ENCODE data around the gene MYO1E.

Gene MYO1E

GRCh38 chr15:59205839-59206622 is 166.6 kb downstream of the MYO1E start:
- H3K27me3 ChIP-seq (ENCODE audit: control insufficient read depth in 1 of 2, insufficient read depth in 2 of 2, low read length in 2 of 2) = no peaks in the 10 kb centered on the region
- no peak overlapping the region for H3K9ac ChIP-seq (ENCODE audit: low read depth in 1 of 2, low read length in 2 of 2)
- H3K9me3 ChIP-seq (ENCODE audit: control insufficient read depth in 1 of 2, low read length in 2 of 2) = no peaks in the 10 kb centered on the region
- peaks cover 29 to 82% of the 10 kb centered on the region in 2 donors for H3K36me3 ChIP-seq (ENCODE audit: control insufficient read depth in 1 of 2, insufficient read depth in 2 of 2, low read length in 2 of 2)
- no peaks in the 10 kb centered on the region for H3K4me1 ChIP-seq (ENCODE audit: control insufficient read depth in 1 of 2, insufficient read depth in 2 of 2, low read length in 2 of 2)
- H3K27ac ChIP-seq (ENCODE audit: low read depth, low read length) = no peak overlapping the region
- H3K4me3 ChIP-seq (ENCODE audit: low read depth in 1 of 2, low read length in 2 of 2) = no peak overlapping the region

- Histone ChIP-seq H3K9me3 (ENCODE audit: control insufficient read depth in 1 of 2, low read length in 2 of 2) (no peaks in the 10 kb centered on the region), H3K9ac (ENCODE audit: low read depth in 1 of 2, low read length in 2 of 2) (no peak overlapping the region), H3K27ac (ENCODE audit: low read depth, low read length) (no peak overlapping the region), H3K36me3 (ENCODE audit: control insufficient read depth in 1 of 2, insufficient read depth in 2 of 2, low read length in 2 of 2) (peaks cover 27 to 74% of the 10 kb centered on the region in 2 donors), H3K4me1 (ENCODE audit: control insufficient read depth in 1 of 2, insufficient read depth in 2 of 2, low read length in 2 of 2) (no peaks in the 10 kb centered on the region), H3K4me3 (ENCODE audit: low read depth in 1 of 2, low read length in 2 of 2) (no peak overlapping the region), H3K27me3 (ENCODE audit: control insufficient read depth in 1 of 2, insufficient read depth in 2 of 2, low read length in 2 of 2) (no peaks in the 10 kb centered on the region)
Observed at GRCh38 chr15:59203657-59204056, 169.0 kb downstream of the MYO1E start.

GRCh38 chr15:59203008-59203407 is 169.7 kb downstream of the MYO1E start:
- Histone ChIP-seq H3K27ac (ENCODE audit: low read depth, low read length) (no peak overlapping the region), H3K4me3 (ENCODE audit: low read depth in 1 of 2, low read length in 2 of 2) (no peak overlapping the region), H3K9ac (ENCODE audit: low read depth in 1 of 2, low read length in 2 of 2) (no peak overlapping the region)

GRCh38 chr15:59200560-59200959 is 172.1 kb downstream of the MYO1E start:
- Histone ChIP-seq H3K9me3 (ENCODE audit: control insufficient read depth in 1 of 2, low read length in 2 of 2) (no peaks in the 10 kb centered on the region), H3K9ac (ENCODE audit: low read depth in 1 of 2, low read length in 2 of 2) (no peak overlapping the region), H3K27ac (ENCODE audit: low read depth, low read length) (no peak overlapping the region), H3K4me1 (ENCODE audit: control insufficient read depth in 1 of 2, insufficient read depth in 2 of 2, low read length in 2 of 2) (no peaks in the 10 kb centered on the region), H3K4me3 (ENCODE audit: low read depth in 1 of 2, low read length in 2 of 2) (no peak overlapping the region), H3K27me3 (ENCODE audit: control insufficient read depth in 1 of 2, insufficient read depth in 2 of 2, low read length in 2 of 2) (no peaks in the 10 kb centered on the region), H3K36me3 (ENCODE audit: control insufficient read depth in 1 of 2, insufficient read depth in 2 of 2, low read length in 2 of 2) (peaks cover 14 to 63% of the 10 kb centered on the region in 2 donors)

More at GRCh38 chr15:59203008-59203407, 169.7 kb downstream of the MYO1E start:
- peaks cover 24 to 70% of the 10 kb centered on the region in 2 donors for H3K36me3 ChIP-seq (ENCODE audit: control insufficient read depth in 1 of 2, insufficient read depth in 2 of 2, low read length in 2 of 2)
- no peaks in the 10 kb centered on the region for H3K9me3 ChIP-seq (ENCODE audit: control insufficient read depth in 1 of 2, low read length in 2 of 2)
- no peaks in the 10 kb centered on the region for H3K4me1 ChIP-seq (ENCODE audit: control insufficient read depth in 1 of 2, insufficient read depth in 2 of 2, low read length in 2 of 2)
- H3K27me3 ChIP-seq (ENCODE audit: control insufficient read depth in 1 of 2, insufficient read depth in 2 of 2, low read length in 2 of 2) = no peaks in the 10 kb centered on the region

GRCh38 chr15:59199626-59200465 is 172.8 kb downstream of the MYO1E start:
- Histone ChIP-seq H3K36me3 (ENCODE audit: control insufficient read depth in 1 of 2, insufficient read depth in 2 of 2, low read length in 2 of 2) (peaks cover 14 to 63% of the 10 kb centered on the region in 2 donors), H3K27me3 (ENCODE audit: control insufficient read depth in 1 of 2, insufficient read depth in 2 of 2, low read length in 2 of 2) (no peaks in the 10 kb centered on the region), H3K9ac (ENCODE audit: low read depth in 1 of 2, low read length in 2 of 2) (no peak overlapping the region), H3K4me1 (ENCODE audit: control insufficient read depth in 1 of 2, insufficient read depth in 2 of 2, low read length in 2 of 2) (no peaks in the 10 kb centered on the region), H3K27ac (ENCODE audit: low read depth, low read length) (no peak overlapping the region), H3K9me3 (ENCODE audit: control insufficient read depth in 1 of 2, low read length in 2 of 2) (no peaks in the 10 kb centered on the region), H3K4me3 (ENCODE audit: low read depth in 1 of 2, low read length in 2 of 2) (no peak overlapping the region)

GRCh38 chr15:59197454-59197853 is 175.2 kb downstream of the MYO1E start:
- H3K27ac ChIP-seq (ENCODE audit: low read depth, low read length) = no peak overlapping the region
- no peaks in the 10 kb centered on the region for H3K9me3 ChIP-seq (ENCODE audit: control insufficient read depth in 1 of 2, low read length in 2 of 2)
- peaks cover 10 to 64% of the 10 kb centered on the region in 2 donors for H3K36me3 ChIP-seq (ENCODE audit: control insufficient read depth in 1 of 2, insufficient read depth in 2 of 2, low read length in 2 of 2)
- no peaks in the 10 kb centered on the region for H3K27me3 ChIP-seq (ENCODE audit: control insufficient read depth in 1 of 2, insufficient read depth in 2 of 2, low read length in 2 of 2)
- no peaks in the 10 kb centered on the region for H3K4me1 ChIP-seq (ENCODE audit: control insufficient read depth in 1 of 2, insufficient read depth in 2 of 2, low read length in 2 of 2)
- no peak overlapping the region for H3K9ac ChIP-seq (ENCODE audit: low read depth in 1 of 2, low read length in 2 of 2)
- no peak overlapping the region for H3K4me3 ChIP-seq (ENCODE audit: low read depth in 1 of 2, low read length in 2 of 2)

- no peak overlapping the region for H3K4me3 ChIP-seq (ENCODE audit: low read depth in 1 of 2, low read length in 2 of 2)
- H3K27me3 ChIP-seq (ENCODE audit: control insufficient read depth in 1 of 2, insufficient read depth in 2 of 2, low read length in 2 of 2) = no peaks in the 10 kb centered on the region
- H3K27ac ChIP-seq (ENCODE audit: low read depth, low read length) = no peak overlapping the region
- no peaks in the 10 kb centered on the region for H3K4me1 ChIP-seq (ENCODE audit: control insufficient read depth in 1 of 2, insufficient read depth in 2 of 2, low read length in 2 of 2)
- no peak overlapping the region for H3K9ac ChIP-seq (ENCODE audit: low read depth in 1 of 2, low read length in 2 of 2)
- H3K36me3 ChIP-seq (ENCODE audit: control insufficient read depth in 1 of 2, insufficient read depth in 2 of 2, low read length in 2 of 2) = peaks cover 10 to 63% of the 10 kb centered on the region in 2 donors
- no peaks in the 10 kb centered on the region for H3K9me3 ChIP-seq (ENCODE audit: control insufficient read depth in 1 of 2, low read length in 2 of 2)
Observed at GRCh38 chr15:59196416-59196815, 176.3 kb downstream of the MYO1E start.

- Histone ChIP-seq H3K4me1 (ENCODE audit: control insufficient read depth in 1 of 2, insufficient read depth in 2 of 2, low read length in 2 of 2) (no peaks in the 10 kb centered on the region), H3K9me3 (ENCODE audit: control insufficient read depth in 1 of 2, low read length in 2 of 2) (no peaks in the 10 kb centered on the region), H3K27me3 (ENCODE audit: control insufficient read depth in 1 of 2, insufficient read depth in 2 of 2, low read length in 2 of 2) (no peaks in the 10 kb centered on the region), H3K36me3 (ENCODE audit: control insufficient read depth in 1 of 2, insufficient read depth in 2 of 2, low read length in 2 of 2) (peaks cover 17 to 68% of the 10 kb centered on the region in 2 donors), H3K4me3 (ENCODE audit: low read depth in 1 of 2, low read length in 2 of 2) (no peak overlapping the region), H3K27ac (ENCODE audit: low read depth, low read length) (no peak overlapping the region), H3K9ac (ENCODE audit: low read depth in 1 of 2, low read length in 2 of 2) (no peak overlapping the region)
Observed at GRCh38 chr15:59194639-59195325, 177.9 kb downstream of the MYO1E start.

GRCh38 chr15:59191855-59192237 is 180.8 kb downstream of the MYO1E start:
- Histone ChIP-seq H3K4me1 (ENCODE audit: control insufficient read depth in 1 of 2, insufficient read depth in 2 of 2, low read length in 2 of 2) (no peaks in the 10 kb centered on the region), H3K27ac (ENCODE audit: low read depth, low read length) (no peak overlapping the region), H3K27me3 (ENCODE audit: control insufficient read depth in 1 of 2, insufficient read depth in 2 of 2, low read length in 2 of 2) (no peaks in the 10 kb centered on the region), H3K36me3 (ENCODE audit: control insufficient read depth in 1 of 2, insufficient read depth in 2 of 2, low read length in 2 of 2) (peaks cover 16 to 76% of the 10 kb centered on the region in 2 donors), H3K4me3 (ENCODE audit: low read depth in 1 of 2, low read length in 2 of 2) (no peak overlapping the region), H3K9me3 (ENCODE audit: control insufficient read depth in 1 of 2, low read length in 2 of 2) (no peaks in the 10 kb centered on the region), H3K9ac (ENCODE audit: low read depth in 1 of 2, low read length in 2 of 2) (no peak overlapping the region)

- H3K4me1 ChIP-seq (ENCODE audit: control insufficient read depth in 1 of 2, insufficient read depth in 2 of 2, low read length in 2 of 2) = no peaks in the 10 kb centered on the region
- H3K9ac ChIP-seq (ENCODE audit: low read depth in 1 of 2, low read length in 2 of 2) = no peak overlapping the region
- no peaks in the 10 kb centered on the region for H3K9me3 ChIP-seq (ENCODE audit: control insufficient read depth in 1 of 2, low read length in 2 of 2)
- no peak overlapping the region for H3K27ac ChIP-seq (ENCODE audit: low read depth, low read length)
- no peaks in the 10 kb centered on the region for H3K27me3 ChIP-seq (ENCODE audit: control insufficient read depth in 1 of 2, insufficient read depth in 2 of 2, low read length in 2 of 2)
- peaks cover 14 to 66% of the 10 kb centered on the region in 2 donors for H3K36me3 ChIP-seq (ENCODE audit: control insufficient read depth in 1 of 2, insufficient read depth in 2 of 2, low read length in 2 of 2)
- H3K4me3 ChIP-seq (ENCODE audit: low read depth in 1 of 2, low read length in 2 of 2) = no peak overlapping the region
Observed at GRCh38 chr15:59190291-59190690, 182.4 kb downstream of the MYO1E start.

All from duodenal mucosa (tissue), 2 donors.